ENCODE data around the gene PALLD. TPM values are rescaled to one million over a fixed set of nuclear protein-coding genes. Genes with fewer than 3 reads are reported as not detected.

The PALLD gene
- total RNA-seq, 1 experiment from 2014 or later, result 23.7 TPM

- ChIA-PET POLR2A (interaction anchor here (0.7 kb wide), 1 partner anchor 1854 kb away, joined by 4 read pairs; no protein-coding TSS in a partner anchor), CTCF (interaction anchor here (0.7 kb wide), 1 partner anchor 406 kb away, joined by 3 read pairs; no protein-coding TSS in a partner anchor)
- Mint-ChIP-seq H3K9me3 (no peaks in the 10 kb centered on the region), H3K36me3 (no peaks in the 10 kb centered on the region), H3K4me3 (no peak overlapping the region), H3K4me1 (peaks cover 10% of the 10 kb centered on the region), H3K27ac (no peak overlapping the region), H3K27me3 (ENCODE audit: low read depth) (no peaks in the 10 kb centered on the region)
- DNase-seq (ENCODE audit: low spot score), result no peak
- TF ChIP-seq AR (CRISPR knock-in tag; IDR thresholded peaks at IDR 0.05) (no peak), ZBTB43 (CRISPR knock-in tag; IDR thresholded peaks at IDR 0.05) (no peak), ZSCAN18 (CRISPR knock-in tag; IDR thresholded peaks at IDR 0.05) (no peak), SP1 (CRISPR knock-in tag; conservative IDR thresholded peaks at IDR 0.05) (no peak), GRHL2 (CRISPR knock-in tag; IDR thresholded peaks at IDR 0.05; ENCODE audit: insufficient replicate concordance, severe bottlenecking) (no peak), FOXK1 (CRISPR knock-in tag; IDR thresholded peaks at IDR 0.05) (no peak), RORB (CRISPR knock-in tag; IDR thresholded peaks at IDR 0.05) (no peak), TP53 (CRISPR knock-in tag; IDR thresholded peaks at IDR 0.05) (no peak), USF1 (CRISPR knock-in tag; IDR thresholded peaks at IDR 0.05) (no peak), CBFB (CRISPR knock-in tag; IDR thresholded peaks at IDR 0.05; ENCODE audit: low read depth) (no peak), ATF3 (CRISPR knock-in tag; conservative IDR thresholded peaks at IDR 0.05) (no peak), CREM (CRISPR knock-in tag; IDR thresholded peaks at IDR 0.05) (no peak), TCF7 (CRISPR knock-in tag; IDR thresholded peaks at IDR 0.05; ENCODE audit: low read depth) (no peak), ERG (CRISPR knock-in tag; IDR thresholded peaks at IDR 0.05) (no peak), E2F4 (CRISPR knock-in tag; IDR thresholded peaks at IDR 0.05; ENCODE audit: borderline replicate concordance, low read depth) (no peak)
- no peak for ATAC-seq
Observed at GRCh38 chr4:168537086-168537485, 40.2 kb downstream of the PALLD start.

- no peaks in the 10 kb centered on the region for H3K9me3 Mint-ChIP-seq
- ChIA-PET POLR2A (no interaction called here), CTCF (interaction anchor here (0.7 kb wide), 1 partner anchor 406 kb away, joined by 3 read pairs; no protein-coding TSS in a partner anchor)
- H3K4me1 Mint-ChIP-seq, result peaks cover 10% of the 10 kb centered on the region
- DNase-seq (ENCODE audit: low spot score) (no peak), ATAC-seq (no peak)
- no peak for TF ChIP-seq ZNF219 (CRISPR knock-in tag; IDR thresholded peaks at IDR 0.05; ENCODE audit: borderline replicate concordance)
- H3K4me3 Mint-ChIP-seq, result no peak overlapping the region
- no peaks in the 10 kb centered on the region for H3K36me3 Mint-ChIP-seq
- no peak overlapping the region for H3K27ac Mint-ChIP-seq
- no peaks in the 10 kb centered on the region for H3K27me3 Mint-ChIP-seq (ENCODE audit: low read depth)
Observed at GRCh38 chr4:168537571-168537970, 40.7 kb downstream of the PALLD start.

All from WTC11 (cell line).